Astrocyte of the cerebellum (primary cell): Measurements from ENCODE around the gene NAV1.
"Not testable (repeated sequence)": the region's sequence is repeated elsewhere in the genome, so short reads cannot be mapped to it uniquely, and the experiment has no call there.

Experiments used
- DNase-seq: peaks from one replicate; pipeline ENCODE4 v3.0.0-alpha.2; 2011; ENCODE audit warnings: low read depth
- H3K4me3 ChIP-seq: 2 replicates; pipeline ENCODE4 v1.5.1; 2011; ENCODE audit warnings: mild to moderate bottlenecking, low read depth, low read length, moderate library complexity
- in situ Hi-C: cut with HindIII; loops from 2 replicates; pipeline ENCODE4 v1.10.0; 2017; ENCODE audit warnings: low sequenced_read_pairs
- TF ChIP-seq, protein P1 (sequence below): IDR thresholded peaks from 2 replicates; pipeline ENCODE4 v1.5.1; 2012; ENCODE audit warnings: low read length, low read depth, moderate library complexity, mild to moderate bottlenecking; ENCODE audit errors: missing control alignments

Gene NAV1, protein sequence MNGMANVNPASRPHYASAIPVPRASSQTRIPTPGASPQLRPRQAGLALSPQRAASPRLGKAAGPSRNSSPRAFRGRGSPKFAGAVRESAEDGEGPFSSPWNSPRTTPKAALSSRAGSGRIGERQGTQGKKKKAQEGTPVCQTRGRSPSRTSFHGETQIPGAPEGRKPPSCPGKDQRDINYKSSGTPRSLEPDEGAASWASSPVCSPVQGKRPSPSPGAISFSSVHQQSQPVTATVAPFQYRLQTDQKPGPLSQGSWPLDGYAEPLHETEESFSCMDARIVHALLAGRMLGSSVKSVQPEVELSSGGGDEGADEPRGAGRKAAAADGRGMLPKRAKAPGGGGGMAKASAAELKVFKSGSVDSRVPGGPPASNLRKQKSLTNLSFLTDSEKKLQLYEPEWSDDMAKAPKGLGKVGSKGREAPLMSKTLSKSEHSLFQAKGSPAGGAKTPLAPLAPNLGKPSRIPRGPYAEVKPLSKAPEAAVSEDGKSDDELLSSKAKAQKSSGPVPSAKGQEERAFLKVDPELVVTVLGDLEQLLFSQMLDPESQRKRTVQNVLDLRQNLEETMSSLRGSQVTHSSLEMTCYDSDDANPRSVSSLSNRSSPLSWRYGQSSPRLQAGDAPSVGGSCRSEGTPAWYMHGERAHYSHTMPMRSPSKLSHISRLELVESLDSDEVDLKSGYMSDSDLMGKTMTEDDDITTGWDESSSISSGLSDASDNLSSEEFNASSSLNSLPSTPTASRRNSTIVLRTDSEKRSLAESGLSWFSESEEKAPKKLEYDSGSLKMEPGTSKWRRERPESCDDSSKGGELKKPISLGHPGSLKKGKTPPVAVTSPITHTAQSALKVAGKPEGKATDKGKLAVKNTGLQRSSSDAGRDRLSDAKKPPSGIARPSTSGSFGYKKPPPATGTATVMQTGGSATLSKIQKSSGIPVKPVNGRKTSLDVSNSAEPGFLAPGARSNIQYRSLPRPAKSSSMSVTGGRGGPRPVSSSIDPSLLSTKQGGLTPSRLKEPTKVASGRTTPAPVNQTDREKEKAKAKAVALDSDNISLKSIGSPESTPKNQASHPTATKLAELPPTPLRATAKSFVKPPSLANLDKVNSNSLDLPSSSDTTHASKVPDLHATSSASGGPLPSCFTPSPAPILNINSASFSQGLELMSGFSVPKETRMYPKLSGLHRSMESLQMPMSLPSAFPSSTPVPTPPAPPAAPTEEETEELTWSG (N-terminal part only)

DNA sequence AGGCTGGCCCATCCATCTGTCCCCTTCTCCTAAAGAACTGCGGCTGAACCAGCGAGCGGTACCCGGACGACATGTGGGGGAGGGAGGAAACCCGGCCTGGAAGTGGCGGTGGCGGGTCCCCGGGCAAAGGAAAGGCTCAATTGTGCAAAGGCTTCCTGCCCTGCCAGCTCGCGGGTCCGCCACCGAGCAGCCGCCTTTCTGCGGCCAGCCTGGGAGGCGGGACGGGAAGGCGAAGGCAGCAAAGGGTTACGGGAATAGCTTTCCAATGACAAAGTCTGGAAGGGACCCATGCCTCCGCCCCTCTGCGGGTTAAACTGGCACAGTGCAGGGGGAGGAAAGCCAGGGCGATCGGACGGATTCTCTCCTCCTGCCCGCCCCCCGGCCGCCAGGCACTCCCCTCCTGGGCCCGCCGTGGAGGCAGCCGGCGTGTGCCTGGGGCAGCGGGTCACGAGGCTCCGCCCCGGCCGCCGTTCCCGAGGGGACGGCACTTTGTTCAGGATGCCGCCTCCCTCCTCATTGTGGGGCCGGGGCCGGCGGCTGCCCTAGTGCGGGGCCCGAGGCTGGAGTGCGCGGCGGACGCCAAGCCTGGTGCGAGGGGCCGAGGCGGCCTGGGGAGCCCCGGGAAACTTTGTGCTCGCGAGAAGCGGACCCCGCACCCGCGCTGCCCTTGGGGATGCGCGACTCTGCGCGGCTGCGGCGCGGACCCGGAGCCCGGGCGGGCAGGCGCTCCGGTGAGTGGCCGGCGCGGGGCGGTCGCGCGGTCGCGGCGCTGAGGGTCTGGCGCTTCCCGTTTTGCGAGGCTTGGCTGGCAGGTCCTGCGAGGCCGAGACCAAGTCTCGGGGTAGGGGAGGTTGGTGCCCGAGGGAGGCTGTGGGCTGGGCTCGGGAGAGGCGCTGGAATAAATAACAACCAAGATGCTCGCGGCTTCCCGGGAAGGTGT lies at the start of gene NAV1:
TSS of gene NAV1 (plus strand) at position 516 of the 940 bp plus-strand sequence. CDS start 83,758 bp downstream, outside the sequence.
- DNase-seq = no peak
- peak within 1 kb of the TSS; percentile 77 for H3K4me3 ChIP-seq
- in situ Hi-C loops = no loop called here
- TF ChIP-seq, protein P1, sequence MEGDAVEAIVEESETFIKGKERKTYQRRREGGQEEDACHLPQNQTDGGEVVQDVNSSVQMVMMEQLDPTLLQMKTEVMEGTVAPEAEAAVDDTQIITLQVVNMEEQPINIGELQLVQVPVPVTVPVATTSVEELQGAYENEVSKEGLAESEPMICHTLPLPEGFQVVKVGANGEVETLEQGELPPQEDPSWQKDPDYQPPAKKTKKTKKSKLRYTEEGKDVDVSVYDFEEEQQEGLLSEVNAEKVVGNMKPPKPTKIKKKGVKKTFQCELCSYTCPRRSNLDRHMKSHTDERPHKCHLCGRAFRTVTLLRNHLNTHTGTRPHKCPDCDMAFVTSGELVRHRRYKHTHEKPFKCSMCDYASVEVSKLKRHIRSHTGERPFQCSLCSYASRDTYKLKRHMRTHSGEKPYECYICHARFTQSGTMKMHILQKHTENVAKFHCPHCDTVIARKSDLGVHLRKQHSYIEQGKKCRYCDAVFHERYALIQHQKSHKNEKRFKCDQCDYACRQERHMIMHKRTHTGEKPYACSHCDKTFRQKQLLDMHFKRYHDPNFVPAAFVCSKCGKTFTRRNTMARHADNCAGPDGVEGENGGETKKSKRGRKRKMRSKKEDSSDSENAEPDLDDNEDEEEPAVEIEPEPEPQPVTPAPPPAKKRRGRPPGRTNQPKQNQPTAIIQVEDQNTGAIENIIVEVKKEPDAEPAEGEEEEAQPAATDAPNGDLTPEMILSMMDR = no peak

DNA sequence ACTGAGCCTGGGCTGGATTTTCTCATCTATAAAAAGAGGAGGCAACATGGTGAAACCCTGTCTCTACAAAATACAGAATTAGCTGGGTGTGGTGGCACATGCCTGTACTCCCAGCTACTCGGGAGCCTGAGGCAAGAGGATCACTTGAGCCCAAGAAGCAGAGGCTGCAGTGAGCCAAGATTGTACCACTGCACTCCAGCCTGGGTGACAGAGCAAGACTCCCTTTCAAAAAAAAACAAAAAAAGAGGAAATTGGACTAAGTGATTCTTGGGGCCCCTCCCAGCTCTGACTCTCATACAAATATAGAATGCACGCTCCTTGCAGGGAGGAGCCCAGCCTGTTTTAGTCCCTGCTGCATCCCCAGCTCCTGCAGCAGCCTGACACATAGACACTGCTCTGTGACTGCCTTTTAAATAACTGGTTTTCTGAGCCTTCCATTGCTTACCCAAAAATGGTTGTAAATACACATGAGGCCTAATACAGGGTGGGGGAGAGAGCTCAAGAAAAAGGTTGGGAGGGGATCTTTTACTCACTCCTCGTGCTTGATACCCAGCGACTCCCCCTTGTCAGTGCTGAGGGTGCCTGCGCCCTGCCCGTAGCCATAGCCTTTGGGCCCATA lies 49.2 kb upstream of the NAV1 start:
- in situ Hi-C loops = no loop called here
- H3K4me3 ChIP-seq = no peak overlapping the region
- TF ChIP-seq, protein P1 = no peak
- no peak for DNase-seq

DNA sequence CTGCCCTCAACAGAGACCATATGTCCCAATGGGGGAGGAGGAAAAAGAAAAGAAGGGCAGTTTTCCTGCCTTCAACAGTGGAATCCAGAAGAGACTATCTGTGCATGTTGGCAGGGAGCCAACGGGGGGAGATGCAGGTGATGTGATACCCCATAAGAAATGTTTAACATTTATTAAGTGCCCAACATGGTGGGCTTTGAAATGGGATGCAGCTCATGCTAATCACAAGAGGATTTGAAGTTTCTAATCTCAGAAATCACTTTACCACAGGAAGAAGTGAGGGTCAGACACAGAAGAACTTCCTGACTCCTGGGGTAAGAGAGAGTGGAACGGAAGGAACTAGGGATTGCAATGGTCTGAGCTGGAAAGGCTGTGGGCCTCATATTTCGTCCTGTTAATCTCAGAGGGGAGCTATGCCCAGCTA lies 48.2 kb upstream of the NAV1 start:
- in situ Hi-C loops = no loop called here
- DNase-seq = no peak
- no peak overlapping the region for H3K4me3 ChIP-seq
- TF ChIP-seq, protein P1 = no peak

DNA sequence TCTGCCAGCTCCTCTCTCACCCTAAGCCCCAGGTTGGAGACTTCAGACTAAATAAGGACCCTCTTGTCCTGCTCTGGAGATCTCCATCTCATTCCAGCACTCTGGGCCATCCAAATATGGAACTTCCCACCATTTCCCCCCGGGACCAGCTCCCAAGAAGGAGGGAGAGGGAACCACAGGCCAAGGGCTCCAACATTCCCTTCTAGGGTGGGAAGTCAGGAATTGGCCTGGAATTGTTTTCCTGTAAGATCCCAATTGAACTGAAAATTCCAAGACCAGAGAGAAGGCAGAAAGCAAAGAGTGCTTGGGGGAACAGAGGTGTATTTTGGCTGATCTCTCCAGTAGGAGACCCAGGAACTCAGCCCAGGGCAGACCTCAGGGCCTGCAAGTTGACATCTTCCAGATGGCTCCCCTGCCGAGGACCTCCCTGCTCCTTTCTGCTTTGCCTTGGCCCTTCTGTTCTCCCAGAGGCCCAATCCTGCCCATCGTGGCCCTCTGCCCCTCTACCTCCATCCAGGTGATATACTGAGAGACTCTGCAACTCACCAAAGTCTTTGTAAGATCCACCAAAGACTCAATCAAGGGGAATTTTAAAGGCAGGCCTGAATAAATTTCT lies 46.9 kb upstream of the NAV1 start:
- TF ChIP-seq, protein P1 = no peak
- no peak for DNase-seq
- in situ Hi-C loops = no loop called here
- no peak overlapping the region for H3K4me3 ChIP-seq

DNA sequence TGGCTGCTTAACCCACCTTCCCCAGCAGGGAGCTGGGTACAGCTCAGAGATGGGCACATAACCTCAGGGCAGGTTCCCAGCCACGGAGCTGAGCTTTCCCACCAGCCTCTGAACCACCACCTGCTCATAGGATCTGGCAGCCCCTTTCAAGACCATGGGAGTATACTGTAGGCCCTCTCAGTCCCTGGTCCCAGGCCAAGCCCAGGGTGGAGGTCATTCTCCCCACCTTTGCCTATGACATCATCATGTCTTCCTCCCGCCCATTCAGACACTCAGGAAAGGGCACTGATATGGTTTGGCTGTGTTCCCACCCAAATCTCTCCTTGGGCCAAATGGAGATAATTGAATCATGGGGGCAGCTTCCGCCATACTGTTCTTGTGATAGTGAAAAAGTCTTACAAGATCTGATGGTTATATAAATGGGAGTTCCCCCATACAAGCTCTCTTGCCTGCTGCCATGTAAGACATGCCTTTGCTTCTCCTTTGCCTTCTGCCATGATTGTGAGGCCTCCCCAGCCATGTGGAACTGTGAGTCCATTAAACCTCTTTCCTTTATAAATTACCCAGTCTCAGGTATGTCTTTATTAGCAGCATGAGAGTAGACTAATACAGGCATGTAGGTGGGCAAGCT lies 45.8 kb upstream of the NAV1 start:
- in situ Hi-C loops, H3K4me3 ChIP-seq, DNase-seq: not testable (repeated sequence)
